ENCODE results near the gene IDUA.

- TF ChIP-seq EP300 (IDR thresholded peaks at IDR 0.05) (no peak), POLR2A (IDR thresholded peaks at IDR 0.05) (no peak), CTCF (IDR thresholded peaks at IDR 0.05) (no peak), POLR2AphosphoS5 (IDR thresholded peaks at IDR 0.05) (no peak)
Measured at GRCh38 chr4:960636-961350, 26.1 kb upstream of the IDUA start.
